RKO (cell line): ENCODE results near the gene ARHGAP26.
A peak's percentile ranks its signal among the peaks of the same experiment; 100 is the strongest.

Source experiments
- DNase-seq: peaks from one replicate; pipeline ENCODE4 v3.0.0-alpha.2; 2016; ENCODE audit warnings: low spot score

The ARHGAP26 gene

DNA sequence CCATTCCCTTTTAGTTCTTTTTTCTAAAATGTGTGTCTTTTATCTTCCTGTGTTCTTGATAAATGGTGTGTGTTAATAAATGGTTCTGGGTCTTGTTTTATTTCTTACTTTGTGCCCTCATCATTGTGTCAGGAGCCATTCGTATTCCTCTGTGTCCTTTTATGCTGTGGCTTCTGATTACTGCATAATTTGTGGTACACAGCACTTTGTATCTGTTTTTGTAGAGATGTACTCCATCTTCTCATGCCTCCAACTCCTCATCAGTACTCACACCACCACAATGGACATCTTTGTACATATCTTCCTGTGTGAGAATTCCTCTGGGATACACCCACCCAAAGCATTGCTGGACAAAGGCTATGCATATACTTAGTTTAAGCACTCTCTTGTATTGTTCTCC lies 247.4 kb downstream of the ARHGAP26 start:
- DNase-seq = no peak

DNA sequence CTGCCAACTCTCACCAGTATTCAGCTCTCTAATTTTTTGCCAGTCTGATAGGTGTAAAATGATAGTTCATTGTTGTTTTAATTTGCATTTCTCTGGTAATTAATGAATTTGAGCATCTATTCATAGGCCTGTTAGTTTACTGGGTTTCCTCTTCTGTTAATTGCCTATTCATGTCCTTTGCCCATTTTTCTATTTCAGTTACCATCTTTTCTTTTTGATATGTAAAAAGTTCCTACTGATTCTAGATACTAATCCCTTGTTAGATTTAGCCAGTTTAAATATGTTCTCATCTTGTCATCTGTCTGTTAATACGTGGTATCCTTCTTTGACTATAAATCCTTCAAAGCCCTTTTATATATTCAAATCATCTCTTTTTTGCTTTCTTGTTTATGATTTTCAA lies 247.8 kb downstream of the ARHGAP26 start:
- no peak for DNase-seq

DNA sequence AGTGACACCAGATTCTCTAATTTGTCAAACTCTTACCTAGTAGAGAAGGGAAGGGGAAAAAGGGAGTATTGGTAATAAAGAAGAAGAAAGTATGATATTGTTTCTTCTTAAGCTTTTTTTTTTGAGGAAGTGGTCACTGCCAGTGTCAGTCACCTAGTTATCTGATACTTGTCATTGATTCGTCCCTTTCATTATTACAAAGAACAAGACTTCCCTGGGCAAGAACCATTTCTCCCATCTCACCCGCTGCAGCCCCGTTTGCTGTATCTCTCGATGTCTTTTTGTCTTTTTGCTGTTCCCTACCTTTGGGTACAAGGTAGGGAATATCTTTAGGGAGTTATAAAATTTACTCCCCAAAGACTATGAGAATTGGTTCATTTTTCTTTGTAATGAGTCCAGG lies 249.0 kb downstream of the ARHGAP26 start:
- DNase-seq = no peak

DNA sequence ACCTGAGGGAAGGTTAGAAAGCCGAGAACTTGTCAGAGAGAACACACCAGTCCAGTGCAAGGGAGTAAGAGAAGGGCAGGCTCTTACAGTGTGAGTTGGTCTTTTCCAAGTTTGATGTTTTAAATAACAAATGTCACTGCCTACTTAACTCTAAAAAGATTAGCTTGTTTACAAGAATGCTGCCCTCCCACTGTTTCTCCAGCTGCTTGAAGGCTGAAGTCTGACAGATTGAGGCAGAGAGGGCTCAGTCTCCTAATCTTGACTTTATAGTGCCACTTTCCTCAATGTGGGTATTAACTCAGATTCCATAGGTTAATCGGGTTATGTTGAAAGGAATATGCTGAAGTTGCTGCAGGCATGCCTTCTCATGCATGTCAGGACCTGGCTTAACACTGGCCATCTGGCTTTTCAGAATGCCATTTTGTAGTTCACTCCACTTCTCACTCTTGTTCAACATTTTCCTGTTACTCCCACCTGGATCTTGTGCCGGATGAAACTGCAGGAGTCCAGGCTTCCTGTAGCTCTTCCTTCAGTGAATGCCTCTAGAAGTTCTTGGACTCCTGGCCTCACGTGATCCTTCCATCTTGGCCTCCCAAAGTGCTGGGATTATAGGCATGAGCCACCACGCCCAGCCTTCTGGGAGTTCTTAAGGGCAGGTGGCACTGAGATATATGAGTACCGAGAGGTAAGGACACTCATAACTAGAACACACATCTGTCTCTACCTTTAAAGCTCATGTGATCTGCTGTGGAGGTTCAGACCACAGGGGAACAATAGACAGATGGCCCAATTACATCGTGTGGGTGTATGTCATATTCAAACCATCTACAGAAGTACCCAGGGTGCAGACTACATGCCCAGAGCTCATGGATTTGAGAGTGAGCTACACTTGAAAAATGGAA lies 249.7 kb downstream of the ARHGAP26 start:
- DNase-seq = no peak

DNA sequence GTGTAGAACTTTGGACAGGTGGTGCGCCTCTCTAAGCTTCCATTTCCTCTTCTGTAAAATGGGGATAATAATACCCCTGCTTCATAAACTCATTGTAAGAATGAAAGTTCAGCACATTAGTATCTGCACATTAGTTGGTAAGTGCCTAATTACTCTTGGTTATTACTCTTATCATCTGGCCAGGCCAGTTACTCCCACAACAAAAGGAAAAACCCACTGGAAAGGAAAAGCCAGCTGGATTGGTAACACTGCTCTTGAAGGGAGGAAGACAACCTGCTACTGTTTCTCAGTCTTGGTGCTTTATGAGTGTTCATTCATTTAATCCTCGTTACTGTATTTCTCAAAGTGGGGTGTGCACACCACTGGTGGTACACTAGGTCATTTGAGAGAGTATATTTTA lies 251.4 kb downstream of the ARHGAP26 start:
- no peak for DNase-seq

DNA sequence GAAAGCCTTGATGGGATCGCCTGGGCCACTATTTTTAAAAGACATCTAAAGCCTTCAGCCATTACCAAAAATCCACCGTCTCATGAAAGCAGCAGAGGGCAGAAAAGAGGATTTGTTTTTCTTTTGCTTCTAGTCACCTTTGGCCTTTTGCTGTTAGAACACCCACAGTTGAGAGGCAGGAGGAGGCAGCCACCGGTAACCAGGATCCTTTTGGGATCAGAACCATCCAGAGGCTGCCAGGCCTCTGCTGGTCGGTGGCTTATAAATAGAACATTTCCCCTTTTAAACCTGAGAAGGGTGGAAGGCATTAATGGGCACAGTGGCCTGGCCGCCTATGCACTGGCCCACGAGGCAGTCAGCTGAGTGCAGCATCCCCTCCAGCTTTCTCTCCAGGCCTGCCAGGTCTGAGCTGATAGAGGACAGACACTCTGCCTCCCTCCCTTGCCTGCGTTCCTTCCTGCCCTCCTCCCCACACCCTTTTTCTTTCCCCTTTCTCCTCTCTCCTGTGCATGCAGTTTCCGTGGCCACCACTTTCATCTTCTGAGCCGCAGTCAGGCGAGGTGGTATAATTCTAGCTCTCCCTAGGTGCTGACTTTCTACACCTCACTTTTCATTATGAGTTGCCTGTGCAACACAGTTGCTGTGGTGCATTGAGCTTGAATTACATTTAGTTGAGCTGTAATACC lies 253.4 kb downstream of the ARHGAP26 start:
- no peak for DNase-seq

DNA sequence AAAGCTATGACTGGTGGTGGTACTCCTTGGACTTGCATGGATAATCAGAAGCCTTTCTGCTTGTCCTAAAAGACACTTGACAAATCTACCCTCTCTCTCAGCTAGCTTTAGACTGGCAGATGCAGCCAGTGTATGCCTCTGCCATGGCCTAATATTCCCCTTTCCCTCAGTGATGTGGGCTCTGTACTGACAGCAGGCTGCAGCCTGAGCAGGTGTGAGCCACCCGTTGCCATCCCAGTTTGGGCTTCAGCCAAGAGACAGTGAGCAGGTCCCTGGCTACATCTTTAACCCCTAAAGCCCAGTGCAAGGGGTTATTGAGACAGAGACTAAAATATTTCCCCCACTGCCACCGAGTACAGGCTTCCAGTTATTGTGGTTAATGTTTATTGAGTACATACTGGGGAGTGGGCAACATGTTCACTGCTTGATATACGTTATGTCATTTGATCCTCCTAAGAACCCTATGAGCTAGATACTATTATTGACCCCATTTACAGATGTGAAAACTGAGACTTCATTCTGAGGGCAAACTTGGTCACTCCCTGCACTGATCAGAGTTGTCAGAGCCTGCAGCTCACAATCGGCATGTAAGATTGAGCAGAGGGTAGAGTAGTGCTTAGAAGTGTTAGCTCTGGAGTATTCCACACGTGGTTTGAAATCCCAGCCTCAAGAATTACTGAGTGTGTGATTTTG lies 254.2 kb downstream of the ARHGAP26 start:
- no peak for DNase-seq

DNA sequence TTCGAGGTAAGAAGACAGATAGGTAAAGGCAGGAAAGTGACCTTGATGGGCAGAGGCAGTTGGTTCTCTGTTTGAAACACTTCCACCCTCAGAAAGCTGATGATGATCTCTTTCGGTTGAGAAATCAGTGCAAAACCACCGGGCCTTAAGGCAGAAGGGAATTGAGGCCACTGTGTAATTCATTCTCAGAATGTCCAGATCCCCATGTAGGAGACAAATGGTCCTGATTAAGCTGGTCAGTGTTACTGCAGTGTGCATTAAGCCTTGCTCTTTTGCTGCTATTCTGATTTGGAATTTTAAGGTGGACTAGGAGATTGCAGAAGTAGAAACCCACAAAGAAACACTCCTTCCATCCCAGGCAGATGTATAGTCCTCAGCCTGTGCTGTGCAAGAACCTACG lies 255.2 kb downstream of the ARHGAP26 start:
- no peak for DNase-seq

DNA sequence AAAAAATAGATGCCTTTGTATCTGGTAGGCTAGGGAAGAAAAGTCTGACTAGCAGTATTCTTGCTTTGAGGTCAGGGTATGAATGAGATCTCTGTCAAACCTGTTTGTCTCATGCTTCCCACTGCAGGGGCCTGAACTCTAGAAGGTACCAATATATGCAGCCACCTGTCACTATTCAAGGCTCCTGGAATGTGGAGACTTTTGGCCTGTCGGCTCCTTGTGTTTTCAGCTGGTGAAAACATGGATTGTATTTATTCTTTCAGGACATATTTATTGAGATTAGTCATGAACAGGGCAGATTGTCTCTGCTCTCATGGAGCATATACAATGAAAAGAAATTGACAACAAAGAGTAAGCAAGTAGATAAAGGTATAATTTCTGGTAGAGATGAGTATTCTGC lies 255.8 kb downstream of the ARHGAP26 start:
- no peak for DNase-seq

DNA sequence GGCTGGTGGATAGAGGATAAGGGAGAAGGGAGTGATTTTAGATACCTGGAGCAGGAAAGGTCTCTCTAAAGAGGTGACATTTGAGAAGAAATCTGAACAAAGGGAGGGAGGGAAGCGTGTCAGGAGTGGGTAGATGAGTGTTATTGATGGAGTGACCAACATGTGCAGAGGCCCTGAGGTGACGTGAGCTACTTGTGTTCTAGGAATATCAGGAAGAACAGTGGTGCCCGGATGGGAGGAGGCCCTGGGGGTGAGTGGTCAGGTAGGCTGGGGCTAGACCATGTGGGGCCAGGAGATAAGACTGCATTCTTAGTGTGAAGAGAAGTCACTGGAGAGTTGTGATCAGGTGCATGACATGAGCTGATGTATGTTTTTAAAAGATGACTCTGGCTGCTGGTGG lies 256.2 kb downstream of the ARHGAP26 start:
- DNase-seq = no peak

DNA sequence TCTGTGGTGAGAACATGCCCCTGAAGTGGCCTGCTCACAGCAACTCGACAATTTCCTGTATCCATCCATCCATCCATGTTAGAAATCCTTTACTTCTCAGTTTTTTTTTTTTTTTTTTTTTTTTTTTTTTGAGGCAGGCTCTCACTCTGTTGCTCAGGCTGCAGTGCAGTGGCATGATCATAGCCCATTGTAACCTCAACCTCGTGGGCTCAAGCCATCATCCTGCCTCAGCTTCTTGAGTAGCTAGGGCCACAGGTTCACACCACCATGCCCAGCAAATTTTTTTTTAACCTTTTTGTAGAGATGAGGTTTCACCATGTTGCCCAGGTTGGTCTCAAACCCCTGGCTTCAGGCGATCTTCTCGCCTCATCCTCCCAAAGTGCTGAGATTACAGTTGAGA lies 259.1 kb downstream of the ARHGAP26 start:
- no peak for DNase-seq

DNA sequence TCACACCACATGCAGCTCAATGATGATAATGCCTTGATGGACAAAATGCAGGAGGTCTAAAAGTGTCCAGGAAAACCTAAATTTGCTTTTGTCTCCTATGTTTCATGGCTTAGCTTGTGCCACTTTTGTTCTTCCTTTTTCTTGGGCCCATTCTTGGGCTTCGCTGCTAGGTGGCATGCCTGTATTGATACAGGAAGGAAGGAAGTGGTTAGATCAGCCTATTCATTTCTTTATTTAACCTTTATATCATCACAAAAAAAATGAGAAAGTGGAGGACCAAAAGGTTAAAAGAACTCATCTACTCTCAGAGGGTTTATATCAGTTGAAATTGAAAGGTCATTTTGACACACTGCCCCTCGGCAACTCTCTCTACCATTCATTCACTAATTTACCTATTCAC lies 260.2 kb downstream of the ARHGAP26 start:
- DNase-seq = no peak

DNA sequence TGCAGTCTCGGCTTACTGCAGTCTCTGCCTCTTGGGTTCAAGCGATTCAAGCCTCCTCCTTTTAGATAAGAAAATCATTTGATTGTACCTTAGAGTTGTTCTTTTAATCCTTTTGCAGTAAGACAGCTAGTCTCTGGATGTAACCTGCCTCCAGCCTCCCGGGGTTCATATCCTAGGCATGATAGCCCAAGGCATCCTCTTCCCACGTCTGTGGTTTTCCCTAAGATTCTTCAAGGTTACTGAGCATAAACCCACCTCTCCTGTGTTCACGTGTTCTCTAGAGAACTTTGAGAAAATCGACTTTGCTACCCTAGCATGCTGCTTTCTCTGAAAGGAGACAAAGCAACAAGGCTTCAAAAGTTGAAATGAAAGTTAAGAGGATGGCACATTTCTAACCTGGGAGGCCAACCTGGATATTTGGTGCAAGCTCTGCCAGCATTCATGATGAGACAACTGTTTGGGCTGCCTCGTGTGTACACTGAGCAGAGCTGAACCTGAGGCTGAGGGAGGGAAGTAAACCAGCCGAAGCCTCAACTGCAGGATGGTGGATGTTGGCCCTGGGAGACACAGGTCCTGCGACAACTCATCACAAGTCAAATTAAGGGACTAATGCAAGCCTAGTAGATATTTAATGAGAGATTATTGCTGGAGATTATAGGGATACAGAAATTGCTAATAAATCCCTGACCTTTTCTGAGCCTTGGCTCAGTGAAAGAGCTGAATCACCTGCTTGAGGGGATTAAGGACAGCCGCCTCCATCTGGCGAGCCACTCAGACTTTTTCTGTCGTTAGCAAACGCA lies 261.8 kb downstream of the ARHGAP26 start:
- no peak for DNase-seq

DNA sequence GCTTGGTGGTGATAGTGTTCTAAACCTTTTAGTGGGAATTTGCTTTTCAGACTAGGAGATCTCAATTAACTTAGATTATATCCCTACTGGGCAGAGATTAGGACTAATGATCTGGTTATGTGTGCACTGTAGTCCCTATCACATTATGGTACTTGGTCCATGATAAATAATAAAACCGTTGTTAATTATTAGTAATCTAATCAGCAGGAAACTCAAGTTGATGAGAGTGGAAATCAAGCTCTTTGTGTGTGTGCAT lies 262.3 kb downstream of the ARHGAP26 start:
- no peak for DNase-seq

DNA sequence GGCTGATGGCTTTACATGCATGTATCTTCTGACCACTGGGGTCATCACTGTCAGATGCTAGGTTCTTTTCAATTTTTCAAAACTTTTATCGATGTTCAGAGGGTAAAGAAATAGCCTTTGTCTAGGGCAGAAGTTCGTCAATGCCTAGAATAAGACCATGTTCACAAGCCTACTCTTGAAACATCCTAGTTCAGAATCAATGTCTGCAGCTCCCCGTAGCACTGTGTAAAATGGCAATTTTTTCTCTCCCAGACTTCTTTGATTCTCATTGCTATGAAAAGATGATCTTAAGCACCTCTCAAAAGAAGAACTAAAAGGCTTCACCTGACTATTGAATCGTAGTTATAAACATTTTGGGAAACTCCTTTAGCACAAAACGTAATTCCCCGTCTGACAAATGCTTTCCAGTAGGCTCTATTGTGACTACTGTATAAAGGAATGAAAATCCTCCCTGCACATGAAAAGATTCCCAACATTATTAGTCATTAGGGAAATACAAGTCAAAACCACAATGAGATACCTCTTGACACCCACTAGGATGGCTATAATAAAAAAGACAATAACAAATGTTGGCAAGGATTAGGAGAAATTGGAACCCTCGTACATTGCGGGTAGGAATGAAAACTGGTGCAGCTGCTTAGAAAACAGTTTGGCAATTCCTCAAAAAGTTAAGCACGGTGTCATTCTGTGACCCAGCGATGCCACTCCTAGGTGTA lies 263.5 kb downstream of the ARHGAP26 start:
- peak; percentile 83 for DNase-seq

DNA sequence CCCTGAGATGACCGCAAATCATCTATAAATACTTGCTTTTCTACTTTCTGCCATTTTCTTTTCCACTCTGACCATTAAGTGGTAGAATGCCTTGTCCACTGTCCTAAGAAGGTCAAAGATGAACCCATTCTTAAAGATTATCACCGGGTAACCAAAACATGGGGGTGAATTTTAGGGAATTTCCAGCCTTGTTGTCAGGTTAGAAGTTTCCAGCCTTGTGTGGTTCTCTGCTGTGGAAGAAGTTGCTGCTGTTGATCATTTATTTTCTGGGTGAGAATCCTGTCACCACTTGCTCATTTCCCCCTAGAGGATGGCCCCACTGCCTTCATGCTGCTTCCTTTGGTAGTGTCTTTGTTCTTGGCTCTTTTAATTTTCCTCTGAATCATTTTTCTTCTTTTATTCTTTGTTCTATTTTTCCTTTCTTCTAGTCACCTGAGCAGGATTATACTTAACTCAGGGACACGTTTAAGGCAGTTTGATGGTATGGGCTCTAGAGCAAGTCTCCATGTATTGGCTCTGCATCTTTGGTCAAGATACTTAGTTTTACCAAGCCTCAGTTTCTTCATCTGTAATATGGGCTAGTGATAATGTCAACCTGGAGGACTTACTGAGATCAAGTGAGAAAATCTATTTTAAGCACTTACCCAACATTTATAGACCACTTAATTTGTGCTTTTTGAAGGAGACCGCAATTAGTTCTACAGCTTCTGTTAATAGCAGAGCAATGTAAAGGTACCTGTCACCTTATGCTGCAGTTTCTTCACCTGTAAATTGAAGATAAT lies 266.2 kb downstream of the ARHGAP26 start:
- no peak for DNase-seq

DNA sequence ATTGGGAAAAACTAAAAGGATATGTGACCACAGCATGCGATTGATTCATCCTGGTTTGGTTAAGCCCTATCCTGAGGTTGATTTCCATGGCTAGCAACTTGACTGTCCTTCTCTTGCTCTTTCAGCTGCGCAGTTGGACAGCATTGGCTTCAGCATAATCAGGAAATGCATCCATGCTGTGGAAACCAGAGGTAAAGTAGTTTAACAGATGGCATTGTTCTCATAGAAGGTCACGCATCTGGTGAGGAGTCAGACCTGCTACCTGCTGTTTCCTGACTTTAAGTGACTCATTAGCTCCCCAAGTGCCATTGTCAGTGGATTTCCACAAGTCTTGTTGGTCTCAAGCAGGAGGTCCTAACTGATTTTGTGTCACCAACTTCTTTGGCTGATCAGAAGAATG lies 266.9 kb downstream of the ARHGAP26 start:
- no peak for DNase-seq

DNA sequence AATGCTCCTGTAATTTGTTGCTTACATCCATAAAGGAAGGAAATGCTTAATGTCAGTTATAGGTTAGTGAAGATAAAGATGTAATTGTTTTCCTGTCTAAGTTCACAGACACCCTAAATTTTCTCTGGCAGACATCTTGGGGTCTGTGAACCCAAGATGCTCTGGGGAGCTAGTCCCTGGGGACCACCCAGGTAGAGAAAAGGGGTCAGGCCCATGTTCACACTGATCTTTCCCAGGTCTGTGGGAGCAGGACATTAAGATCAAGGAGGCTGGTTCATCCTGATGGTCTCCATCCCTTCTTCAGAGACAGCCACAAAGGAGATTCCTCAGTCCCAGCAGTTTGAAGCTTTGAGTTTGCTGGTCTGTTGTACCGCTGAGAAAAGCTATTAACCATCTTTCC lies 267.5 kb downstream of the ARHGAP26 start:
- DNase-seq = no peak

DNA sequence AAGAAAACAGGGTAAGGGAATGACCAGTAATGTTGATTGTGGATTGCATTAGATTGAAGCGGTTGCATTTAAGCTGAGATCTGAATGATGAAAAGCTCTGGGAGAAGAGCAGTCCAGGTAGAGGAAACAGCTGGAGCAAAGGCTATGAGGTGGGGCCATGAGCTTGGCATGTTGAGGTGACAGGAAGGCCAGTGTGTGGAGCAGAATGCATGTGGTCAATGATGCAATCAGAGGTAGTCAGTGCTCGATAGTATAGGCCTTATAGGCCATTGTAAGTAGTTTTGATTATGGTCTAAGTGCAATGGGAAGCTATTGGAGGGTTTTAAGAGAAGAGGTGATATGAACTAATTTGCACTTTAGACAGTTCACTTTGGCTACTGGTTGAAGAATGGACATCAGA lies 270.4 kb downstream of the ARHGAP26 start:
- DNase-seq = no peak

DNA sequence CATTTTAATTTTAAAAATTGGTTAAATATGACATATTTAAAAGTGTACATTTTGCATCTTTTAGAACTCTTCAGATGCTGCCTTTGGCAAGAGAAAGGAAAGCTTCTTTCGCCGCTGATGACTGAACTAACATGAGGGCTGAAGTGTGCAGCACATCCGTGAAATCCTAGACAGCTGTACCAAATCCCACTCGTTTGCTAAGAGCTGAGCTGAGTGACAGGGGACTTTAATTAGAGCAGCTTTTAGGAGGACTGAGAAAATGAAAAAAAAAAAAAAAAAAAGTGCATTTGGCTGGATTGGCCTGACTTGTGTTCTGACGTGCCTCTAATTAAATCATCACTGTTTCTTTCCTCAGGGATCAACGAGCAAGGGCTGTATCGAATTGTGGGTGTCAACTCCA lies 271.3 kb downstream of the ARHGAP26 start:
- no peak for DNase-seq
